ENCODE measurements around the gene ST7L. TPM values are rescaled to one million over a fixed set of nuclear protein-coding genes. Genes with fewer than 3 reads are reported as not detected.

The ST7L gene
- total and polyA plus RNA-seq, 10 of the 15 experiments (the other 5 are each of a cell fraction or from before 2014, with no cell fraction given), result 3.6 to 13.7 (median 8.9) TPM

DNA sequence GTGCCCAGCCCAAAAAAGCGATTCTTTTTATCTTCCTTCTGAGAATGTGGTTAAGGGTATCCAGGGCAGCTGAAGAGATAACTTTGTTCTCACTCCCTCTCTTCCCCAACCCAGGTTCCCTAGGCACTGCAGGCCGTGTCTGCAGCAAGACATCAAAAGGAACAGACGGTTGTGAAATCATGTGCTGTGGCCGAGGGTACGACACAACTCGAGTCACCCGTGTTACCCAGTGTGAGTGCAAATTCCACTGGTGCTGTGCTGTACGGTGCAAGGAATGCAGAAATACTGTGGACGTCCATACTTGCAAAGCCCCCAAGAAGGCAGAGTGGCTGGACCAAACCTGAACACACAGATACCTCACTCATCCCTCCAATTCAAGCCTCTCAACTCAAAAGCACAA lies 98.8 kb downstream of the ST7L start:
- no peaks in the 10 kb centered on the region for H3K9me3 ChIP-seq (replicated peaks; ENCODE audit: control insufficient read depth, insufficient read depth, low read length)
- no peaks in the 10 kb centered on the region for H3K36me3 ChIP-seq (ENCODE audit: control insufficient read depth in 2 of 2, insufficient read depth in 2 of 2, low read length in 1 of 2)
- no peak overlapping the region for H3K9ac ChIP-seq (ENCODE audit: control insufficient read depth, insufficient read depth, low read length)
- H2AFZ ChIP-seq (ENCODE audit: control insufficient read depth, low read depth, low read length), result no peak overlapping the region
- ChIA-PET RAD21 (ENCODE audit: unreplicated experiment) (no interaction called here), CTCF (no interaction called here), SMC1A (ENCODE audit: uncharacterized antibody, unreplicated experiment) (no interaction called here), POLR2A (no interaction called here)
- no peak overlapping the region for H3K4me3 ChIP-seq
- intact Hi-C loops (cut with micrococcal nuclease; ENCODE audit: unreplicated experiment), result no loop called here
- FAIRE-seq (no peak), DNase-seq (ENCODE audit: low read depth, low spot score) (no peak), ATAC-seq (no peak)
- no peak overlapping the region for H3K27ac ChIP-seq (ENCODE audit: control insufficient read depth, insufficient read depth)
- no peaks in the 10 kb centered on the region; the same call in 1 of the 2 replicates for H3K4me1 ChIP-seq (ENCODE audit: control insufficient read depth, insufficient read depth, low read length)
- 70% methylated on average over 9 of the region's 9 CpGs for WGBS (ENCODE audit: insufficient coverage, insufficient replicate concordance, low lambda C conversion rate, missing lambda C conversion rate)
- H3K27me3 ChIP-seq (replicated peaks in 1 of 2; ENCODE audit: control insufficient read depth in 2 of 2, insufficient read depth in 2 of 2, low read length in 1 of 2), result no peaks in the 10 kb centered on the region
- no TSS peak for BruUV-seq (replicated peaks)
- TF ChIP-seq NFXL1 (IDR thresholded peaks at IDR 0.05; ENCODE audit: borderline replicate concordance) (no peak), FOXM1 (IDR thresholded peaks at IDR 0.05; ENCODE audit: low read depth, low read length) (no peak), ZNF207 (IDR thresholded peaks at IDR 0.05; ENCODE audit: borderline replicate concordance) (no peak)
- H3K4me2 ChIP-seq (ENCODE audit: control insufficient read depth, insufficient read depth), result no peak overlapping the region
- H4K20me1 ChIP-seq (ENCODE audit: control insufficient read depth, insufficient read depth), result no peaks in the 10 kb centered on the region
- in situ Hi-C loops (cut with MboI), result no loop called here
- no peaks in the 10 kb centered on the region for H3K79me2 ChIP-seq (ENCODE audit: control insufficient read depth, insufficient read depth, low read length)

- no peaks in the 10 kb centered on the region for H4K20me1 ChIP-seq (ENCODE audit: control insufficient read depth, insufficient read depth)
- no peaks in the 10 kb centered on the region for H3K27me3 ChIP-seq (replicated peaks in 1 of 2; ENCODE audit: control insufficient read depth in 2 of 2, insufficient read depth in 2 of 2, low read length in 1 of 2)
- SMC1A ChIA-PET (ENCODE audit: uncharacterized antibody, unreplicated experiment), result no interaction called here
- H3K4me3 ChIP-seq, result no peak overlapping the region
- CTCF ChIA-PET, result interaction anchor here (0.8 kb wide), 1 partner anchor 127 kb away, joined by 4 read pairs; no protein-coding TSS in a partner anchor
- POLR2A ChIA-PET, result no interaction called here
- intact Hi-C loops (cut with micrococcal nuclease; ENCODE audit: unreplicated experiment) (no loop called here), in situ Hi-C loops (cut with MboI) (no loop called here)
- H3K4me1 ChIP-seq (ENCODE audit: control insufficient read depth, insufficient read depth, low read length), result no peaks in the 10 kb centered on the region; the same call in 1 of the 2 replicates
- H3K27ac ChIP-seq (ENCODE audit: control insufficient read depth, insufficient read depth), result no peak overlapping the region
- BruUV-seq (replicated peaks), result no TSS peak
- FAIRE-seq (no peak), ATAC-seq (no peak), DNase-seq (ENCODE audit: low read depth, low spot score) (no peak)
- RAD21 ChIA-PET (ENCODE audit: unreplicated experiment), result no interaction called here
- H3K4me2 ChIP-seq (ENCODE audit: control insufficient read depth, insufficient read depth), result no peak overlapping the region
- WGBS (ENCODE audit: insufficient coverage, insufficient replicate concordance, low lambda C conversion rate, missing lambda C conversion rate), result 90% methylated on average over 2 of the region's 2 CpGs
- H3K9me3 ChIP-seq (replicated peaks; ENCODE audit: control insufficient read depth, insufficient read depth, low read length), result no peaks in the 10 kb centered on the region
- no peaks in the 10 kb centered on the region for H3K36me3 ChIP-seq (ENCODE audit: control insufficient read depth in 2 of 2, insufficient read depth in 2 of 2, low read length in 1 of 2)
- no peak overlapping the region for H2AFZ ChIP-seq (ENCODE audit: control insufficient read depth, low read depth, low read length)
- no peaks in the 10 kb centered on the region for H3K79me2 ChIP-seq (ENCODE audit: control insufficient read depth, insufficient read depth, low read length)
- no peak overlapping the region for H3K9ac ChIP-seq (ENCODE audit: control insufficient read depth, insufficient read depth, low read length)
- TF ChIP-seq NBN (IDR thresholded peaks at IDR 0.05) (no peak), BACH1 (IDR thresholded peaks at IDR 0.05; ENCODE audit: borderline replicate concordance) (no peak), SMARCA5 (IDR thresholded peaks at IDR 0.05) (no peak), CBFB (IDR thresholded peaks at IDR 0.05; ENCODE audit: low read depth) (no peak), SRF (IDR thresholded peaks at IDR 0.05; ENCODE audit: low read depth in 2 of 2, low read length in 2 of 2) (no peak)
- TF ChIP-seq, protein P1, sequence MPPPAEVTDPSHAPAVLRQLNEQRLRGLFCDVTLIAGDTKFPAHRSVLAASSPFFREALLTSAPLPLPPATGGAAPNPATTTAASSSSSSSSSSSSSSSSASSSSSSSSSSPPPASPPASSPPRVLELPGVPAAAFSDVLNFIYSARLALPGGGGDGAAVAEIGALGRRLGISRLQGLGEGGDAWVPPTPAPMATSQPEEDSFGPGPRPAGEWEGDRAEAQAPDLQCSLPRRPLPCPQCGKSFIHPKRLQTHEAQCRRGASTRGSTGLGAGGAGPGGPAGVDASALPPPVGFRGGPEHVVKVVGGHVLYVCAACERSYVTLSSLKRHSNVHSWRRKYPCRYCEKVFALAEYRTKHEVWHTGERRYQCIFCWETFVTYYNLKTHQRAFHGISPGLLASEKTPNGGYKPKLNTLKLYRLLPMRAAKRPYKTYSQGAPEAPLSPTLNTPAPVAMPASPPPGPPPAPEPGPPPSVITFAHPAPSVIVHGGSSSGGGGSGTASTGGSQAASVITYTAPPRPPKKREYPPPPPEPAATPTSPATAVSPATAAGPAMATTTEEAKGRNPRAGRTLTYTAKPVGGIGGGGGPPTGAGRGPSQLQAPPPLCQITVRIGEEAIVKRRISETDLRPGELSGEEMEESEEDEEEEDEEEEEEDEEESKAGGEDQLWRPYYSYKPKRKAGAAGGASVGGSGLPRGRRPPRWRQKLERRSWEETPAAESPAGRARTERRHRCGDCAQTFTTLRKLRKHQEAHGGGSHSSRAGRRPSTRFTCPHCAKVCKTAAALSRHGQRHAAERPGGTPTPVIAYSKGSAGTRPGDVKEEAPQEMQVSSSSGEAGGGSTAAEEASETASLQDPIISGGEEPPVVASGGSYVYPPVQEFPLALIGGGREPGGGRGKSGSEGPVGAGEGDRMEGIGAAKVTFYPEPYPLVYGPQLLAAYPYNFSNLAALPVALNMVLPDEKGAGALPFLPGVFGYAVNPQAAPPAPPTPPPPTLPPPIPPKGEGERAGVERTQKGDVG (CRISPR knock-in tag; IDR thresholded peaks at IDR 0.05), result no peak
- TF ChIP-seq, protein P2, sequence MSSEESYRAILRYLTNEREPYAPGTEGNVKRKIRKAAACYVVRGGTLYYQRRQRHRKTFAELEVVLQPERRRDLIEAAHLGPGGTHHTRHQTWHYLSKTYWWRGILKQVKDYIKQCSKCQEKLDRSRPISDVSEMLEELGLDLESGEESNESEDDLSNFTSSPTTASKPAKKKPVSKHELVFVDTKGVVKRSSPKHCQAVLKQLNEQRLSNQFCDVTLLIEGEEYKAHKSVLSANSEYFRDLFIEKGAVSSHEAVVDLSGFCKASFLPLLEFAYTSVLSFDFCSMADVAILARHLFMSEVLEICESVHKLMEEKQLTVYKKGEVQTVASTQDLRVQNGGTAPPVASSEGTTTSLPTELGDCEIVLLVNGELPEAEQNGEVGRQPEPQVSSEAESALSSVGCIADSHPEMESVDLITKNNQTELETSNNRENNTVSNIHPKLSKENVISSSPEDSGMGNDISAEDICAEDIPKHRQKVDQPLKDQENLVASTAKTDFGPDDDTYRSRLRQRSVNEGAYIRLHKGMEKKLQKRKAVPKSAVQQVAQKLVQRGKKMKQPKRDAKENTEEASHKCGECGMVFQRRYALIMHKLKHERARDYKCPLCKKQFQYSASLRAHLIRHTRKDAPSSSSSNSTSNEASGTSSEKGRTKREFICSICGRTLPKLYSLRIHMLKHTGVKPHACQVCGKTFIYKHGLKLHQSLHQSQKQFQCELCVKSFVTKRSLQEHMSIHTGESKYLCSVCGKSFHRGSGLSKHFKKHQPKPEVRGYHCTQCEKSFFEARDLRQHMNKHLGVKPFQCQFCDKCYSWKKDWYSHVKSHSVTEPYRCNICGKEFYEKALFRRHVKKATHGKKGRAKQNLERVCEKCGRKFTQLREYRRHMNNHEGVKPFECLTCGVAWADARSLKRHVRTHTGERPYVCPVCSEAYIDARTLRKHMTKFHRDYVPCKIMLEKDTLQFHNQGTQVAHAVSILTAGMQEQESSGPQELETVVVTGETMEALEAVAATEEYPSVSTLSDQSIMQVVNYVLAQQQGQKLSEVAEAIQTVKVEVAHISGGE (CRISPR knock-in tag; IDR thresholded peaks at IDR 0.05), result no peak
Measured at GRCh38 chr1:112518186-112518585, 100.8 kb downstream of the ST7L start.

Data from GM12878 (cell line).